ENCODE measurements around the gene ANKRD62.

DNA sequence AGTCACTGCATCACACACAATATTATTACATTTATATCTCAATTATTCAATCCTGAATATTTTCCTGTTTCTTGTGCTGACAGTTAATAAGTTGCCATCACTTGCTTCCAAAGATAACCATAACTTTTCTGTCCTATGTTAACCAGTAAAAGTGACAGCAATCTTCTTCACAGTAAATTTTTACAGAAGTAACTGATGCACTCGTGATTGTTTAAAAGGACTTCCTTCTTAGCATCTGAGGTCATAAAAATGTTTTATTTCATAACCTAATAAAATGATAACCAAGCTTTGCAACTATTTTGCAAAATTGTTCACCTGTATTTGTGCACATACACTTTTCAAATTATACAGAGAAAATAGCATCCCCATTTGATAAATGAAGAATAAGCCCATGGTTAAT is 20.6 kb upstream of the ANKRD62 start:
- TF ChIP-seq YY1 (IDR thresholded peaks at IDR 0.05; ENCODE audit: insufficient read depth, insufficient read length), result no peak
- TF ChIP-seq ZNF274 (IDR thresholded peaks at IDR 0.05; ENCODE audit: low read depth, low read length), result no peak
